GM18858 (cell line): ENCODE results near the gene ATAD3A.

ENCODE experiments used
- ATAC-seq: cut with Tn5 transposase; IDR thresholded peaks from one replicate; pipeline ENCODE4 v1.9.1; 2021; ENCODE audit not compliant: unreplicated experiment

ATAD3A gene

DNA sequence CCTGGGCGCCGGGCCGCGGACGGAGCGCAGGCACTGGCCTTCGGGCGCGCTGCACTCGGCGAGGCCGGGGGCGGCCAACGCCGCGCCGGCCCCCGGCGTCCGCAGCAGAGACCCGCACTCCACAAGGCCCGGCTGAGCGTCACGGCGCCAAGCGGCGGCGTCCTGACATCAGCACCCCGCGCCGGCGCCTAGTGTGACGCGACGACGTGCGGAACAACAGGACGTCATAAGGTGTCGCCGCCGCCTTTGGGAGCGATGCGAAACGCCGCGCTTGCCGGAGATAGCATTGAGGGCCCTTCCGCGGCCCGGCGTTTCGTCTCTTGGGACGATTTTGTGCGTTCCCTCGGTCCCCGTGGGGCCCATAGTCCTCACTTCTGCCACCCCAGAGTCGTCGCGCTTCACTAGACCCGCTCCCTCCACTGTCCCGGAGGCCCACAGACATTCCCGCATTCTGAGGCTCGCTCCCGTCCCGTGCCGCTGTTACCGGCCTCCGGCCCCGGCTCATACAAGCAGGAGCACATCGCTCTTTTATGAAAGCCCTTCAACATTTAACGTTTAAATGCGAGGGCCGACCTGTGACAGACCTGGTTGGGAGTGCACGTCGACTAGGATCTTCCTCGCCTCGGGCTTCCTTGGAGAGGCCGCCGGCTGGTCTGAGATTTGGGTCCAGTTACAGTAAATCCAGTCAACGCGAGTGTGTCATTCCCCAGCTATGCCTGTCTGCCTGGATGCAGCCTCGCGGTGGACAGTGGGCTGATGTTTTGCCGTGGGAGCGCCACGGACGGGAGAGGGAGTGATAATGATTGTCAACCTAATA, 63.0 kb downstream of the ATAD3A start, which contains the start of gene SSU72:
SSU72 (minus strand) TSS at position 143 of the 817 bp plus-strand sequence. CDS start 306 bp downstream, outside the sequence.
- peak; percentile 64 for ATAC-seq

DNA sequence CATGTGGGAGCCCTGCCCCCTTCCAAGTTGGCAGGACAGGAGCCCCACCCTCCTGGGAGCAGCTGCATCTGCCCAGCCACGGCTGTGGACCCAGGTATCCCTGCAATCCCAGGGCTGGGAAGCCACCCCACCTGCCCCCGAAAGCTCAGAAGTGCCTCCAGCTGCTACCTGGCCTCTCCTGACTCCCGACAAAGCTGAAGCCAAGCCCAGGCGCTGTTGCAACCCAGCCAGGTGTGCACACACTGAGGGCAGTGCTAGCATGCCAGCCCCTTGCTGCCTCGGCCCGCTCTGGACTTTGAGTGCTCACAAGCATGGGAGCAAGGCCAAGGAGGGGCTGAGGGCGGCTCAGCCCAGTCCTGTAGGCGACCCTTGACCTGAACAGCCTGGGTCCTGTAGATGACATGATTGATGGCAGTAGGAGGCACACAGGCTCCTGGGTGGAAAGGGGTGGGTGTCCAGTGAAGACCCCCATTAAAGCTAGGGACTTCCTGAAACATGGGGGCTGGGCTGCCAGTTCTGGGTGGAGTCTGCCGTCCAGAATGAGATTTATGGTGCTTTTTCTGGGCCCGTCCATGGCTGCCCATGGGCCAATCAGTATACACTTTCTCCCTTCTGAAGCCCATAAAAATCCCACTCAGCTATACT, 65.5 kb downstream of the ATAD3A start:
- no peak for ATAC-seq

DNA sequence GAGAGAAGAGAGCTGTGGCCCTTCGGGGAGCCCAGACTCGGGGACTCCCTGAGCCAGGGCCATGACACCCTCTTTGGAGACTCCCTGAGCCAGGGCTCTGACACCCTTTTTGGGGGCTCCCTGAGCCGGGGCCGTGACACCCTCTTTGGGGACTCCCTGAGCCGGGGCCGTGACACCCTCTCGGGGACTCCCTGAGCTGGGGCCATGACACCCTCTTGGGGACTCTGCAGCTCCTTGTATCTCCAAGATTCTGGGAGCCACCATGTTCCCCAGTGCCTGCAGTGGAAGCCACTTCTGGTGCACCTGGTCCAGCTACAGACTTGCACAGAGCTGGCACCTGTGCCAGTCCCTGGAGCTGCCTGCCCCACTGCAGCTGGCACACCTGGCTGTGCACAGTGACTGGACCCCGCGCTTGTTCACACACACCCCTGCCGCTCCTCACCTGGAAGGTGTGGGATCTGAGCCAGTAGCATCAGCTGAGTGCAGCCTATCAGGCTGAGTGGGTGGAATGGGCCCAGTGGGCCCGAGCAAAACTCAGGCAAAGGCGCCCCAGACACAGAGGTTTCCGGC, 66.5 kb downstream of the ATAD3A start:
- no peak for ATAC-seq

DNA sequence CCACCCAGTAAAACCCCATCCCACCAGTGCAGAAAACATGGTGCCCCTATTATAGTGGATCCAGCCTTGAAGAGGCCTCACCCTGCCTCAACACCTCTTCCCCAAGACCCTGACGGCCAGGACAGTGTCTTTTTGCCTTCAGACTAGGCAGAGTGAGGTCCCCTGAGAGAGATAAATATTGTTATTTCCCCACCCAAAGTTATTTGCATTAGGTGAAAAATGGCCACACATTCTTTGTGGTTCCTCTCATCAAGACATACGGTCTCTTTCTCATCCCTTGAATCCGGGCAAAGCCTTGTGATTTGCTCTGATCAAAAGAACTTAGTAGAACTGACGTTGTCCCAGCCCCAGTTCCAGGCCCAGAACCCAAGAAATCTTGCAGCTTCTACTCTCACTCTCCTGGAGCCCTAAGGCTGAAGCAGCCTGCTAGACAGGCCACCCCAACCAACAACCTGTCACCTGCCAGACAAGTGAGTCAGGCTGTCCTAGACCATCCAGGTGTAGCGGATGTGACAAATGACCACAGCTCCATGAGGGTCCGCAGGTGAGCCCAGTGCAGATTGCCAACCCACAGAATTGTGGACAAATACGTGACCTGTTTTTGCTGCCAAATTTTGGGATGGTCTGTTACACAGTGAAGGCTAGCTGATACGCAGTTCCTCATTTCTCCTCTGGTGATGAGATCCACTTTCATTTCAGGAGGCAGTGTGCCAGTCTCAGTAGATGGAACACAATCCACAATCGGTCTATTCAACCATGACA, 70.8 kb downstream of the ATAD3A start:
- ATAC-seq, result no peak

DNA sequence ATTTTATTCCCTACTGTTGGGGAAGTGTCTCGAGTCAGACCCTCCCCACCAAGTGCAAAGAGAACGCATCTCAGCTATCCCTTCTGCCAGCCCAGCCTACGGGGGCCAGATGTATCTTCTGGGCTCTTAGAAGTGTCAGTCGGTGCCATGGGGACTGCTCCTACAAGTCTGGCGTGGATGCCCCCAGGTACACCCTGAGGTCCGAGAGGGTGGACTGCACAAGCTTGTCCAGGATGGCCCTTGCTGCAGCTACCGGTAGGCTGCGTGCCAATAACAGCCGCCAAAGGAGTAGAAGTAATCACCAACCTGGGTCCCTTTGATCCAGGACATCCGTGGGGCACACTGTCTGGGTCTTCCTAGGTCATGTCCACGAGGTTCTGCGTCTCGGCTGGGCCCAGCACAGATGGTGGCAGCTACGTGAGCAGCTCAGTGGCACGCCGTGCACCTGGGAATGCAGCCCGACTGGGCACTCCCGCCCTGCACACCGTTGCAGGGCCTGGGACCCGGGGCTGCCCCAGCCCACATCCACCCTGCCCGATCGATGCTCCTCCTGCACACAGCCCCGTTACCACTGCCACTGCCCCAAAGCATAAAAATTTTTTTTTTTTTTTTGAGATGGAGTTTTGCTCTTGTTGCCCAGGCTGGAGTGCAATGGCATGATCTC, 71.5 kb downstream of the ATAD3A start:
- no peak for ATAC-seq
